ENCODE measurements around the gene HINT1. TPM values are rescaled to one million over a fixed set of nuclear protein-coding genes. Genes with fewer than 3 reads are reported as not detected.

Gene HINT1
- total and polyA plus RNA-seq, 9 of the 15 experiments (the other 6 are each of a cell fraction or from before 2014, with no cell fraction given): 296 to 1,027 (median 500) TPM

DNA sequence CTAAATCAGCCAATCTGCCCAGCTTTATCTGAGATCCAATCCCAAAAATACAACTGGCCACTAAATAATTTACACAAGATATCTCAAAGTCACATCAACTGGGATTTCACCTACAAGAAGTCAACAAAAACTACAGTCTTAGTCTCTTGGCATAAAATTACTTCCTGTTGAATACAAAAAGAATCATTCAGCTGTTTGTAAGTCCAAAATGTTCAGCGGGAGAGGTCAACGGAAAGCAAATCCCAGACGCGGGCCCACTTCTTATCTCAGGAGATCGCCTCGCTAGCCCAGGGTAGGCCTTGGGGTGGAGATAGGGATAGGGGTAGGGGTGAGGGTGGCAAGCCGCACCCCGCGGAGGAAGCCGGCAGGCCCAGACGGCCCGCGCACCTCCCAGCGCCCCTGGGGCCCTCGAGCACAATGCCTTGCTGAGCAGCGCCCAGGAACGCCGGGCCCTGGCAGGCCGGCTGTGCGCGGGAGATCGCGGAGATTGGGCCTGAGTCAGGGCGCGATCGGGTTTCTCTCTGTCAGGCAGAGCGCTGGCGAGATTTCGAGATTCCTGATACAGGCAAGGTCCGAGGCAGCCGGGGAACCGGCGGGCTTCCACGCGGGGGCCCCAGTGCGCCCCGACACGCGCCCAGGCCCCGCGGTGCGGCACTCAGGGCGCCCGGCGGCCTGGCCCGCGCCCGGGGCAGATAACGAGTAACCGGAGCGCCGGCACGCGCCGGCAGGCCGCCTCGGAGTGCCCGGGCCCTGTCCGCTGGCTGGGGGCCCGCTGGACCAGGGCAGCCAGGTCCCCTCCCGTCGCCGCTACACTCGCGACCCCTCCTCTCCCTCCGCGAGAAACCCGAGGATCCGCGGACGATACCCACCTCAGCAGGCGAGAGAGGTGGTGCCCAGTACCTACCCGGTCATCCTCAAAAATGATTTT, 601 bp downstream of the HINT1 start (continued):
- TF ChIP-seq, protein P1, sequence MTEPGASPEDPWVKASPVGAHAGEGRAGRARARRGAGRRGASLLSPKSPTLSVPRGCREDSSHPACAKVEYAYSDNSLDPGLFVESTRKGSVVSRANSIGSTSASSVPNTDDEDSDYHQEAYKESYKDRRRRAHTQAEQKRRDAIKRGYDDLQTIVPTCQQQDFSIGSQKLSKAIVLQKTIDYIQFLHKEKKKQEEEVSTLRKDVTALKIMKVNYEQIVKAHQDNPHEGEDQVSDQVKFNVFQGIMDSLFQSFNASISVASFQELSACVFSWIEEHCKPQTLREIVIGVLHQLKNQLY (CRISPR knock-in tag; conservative IDR thresholded peaks at IDR 0.05): 0 out of 4 replicates have a peak, but pooled peaks of 1 of the 2 experiments have one; percentile 54
- TF ChIP-seq GATAD2B (IDR thresholded peaks at IDR 0.05; ENCODE audit: borderline replicate concordance) (peak; percentile 94), SIN3B (IDR thresholded peaks at IDR 0.05; ENCODE audit: low read depth) (0 out of 2 replicates have a peak, but pooled peaks have one; percentile 25), ZNF282 (CRISPR knock-in tag; IDR thresholded peaks at IDR 0.05) (peak; percentile 53; the same call in 1 of the 2 replicates), ESRRB (CRISPR knock-in tag; IDR thresholded peaks at IDR 0.05; ENCODE audit: borderline replicate concordance) (no peak), PHF21A (IDR thresholded peaks at IDR 0.05; ENCODE audit: borderline replicate concordance, low read depth) (peak; percentile 72; the same call in 1 of the 2 replicates), MYC (IDR thresholded peaks at IDR 0.05; ENCODE audit: low read depth, low read length) (peak; percentile 61; the same call in 1 of the 2 replicates), MYC (CRISPR knock-in tag; IDR thresholded peaks at IDR 0.05; ENCODE audit: borderline replicate concordance, low read depth) (no peak), ATF1 (CRISPR knock-in tag; IDR thresholded peaks at IDR 0.05) (no peak), ATF1 (tag; IDR thresholded peaks at IDR 0.05) (peak; percentile 53), NR4A1 (CRISPR knock-in tag; IDR thresholded peaks at IDR 0.05) (peak; percentile 82; the same call in 1 of the 2 replicates), NR4A1 (tag; IDR thresholded peaks at IDR 0.05) (no peak)
- TF ChIP-seq, protein P2, sequence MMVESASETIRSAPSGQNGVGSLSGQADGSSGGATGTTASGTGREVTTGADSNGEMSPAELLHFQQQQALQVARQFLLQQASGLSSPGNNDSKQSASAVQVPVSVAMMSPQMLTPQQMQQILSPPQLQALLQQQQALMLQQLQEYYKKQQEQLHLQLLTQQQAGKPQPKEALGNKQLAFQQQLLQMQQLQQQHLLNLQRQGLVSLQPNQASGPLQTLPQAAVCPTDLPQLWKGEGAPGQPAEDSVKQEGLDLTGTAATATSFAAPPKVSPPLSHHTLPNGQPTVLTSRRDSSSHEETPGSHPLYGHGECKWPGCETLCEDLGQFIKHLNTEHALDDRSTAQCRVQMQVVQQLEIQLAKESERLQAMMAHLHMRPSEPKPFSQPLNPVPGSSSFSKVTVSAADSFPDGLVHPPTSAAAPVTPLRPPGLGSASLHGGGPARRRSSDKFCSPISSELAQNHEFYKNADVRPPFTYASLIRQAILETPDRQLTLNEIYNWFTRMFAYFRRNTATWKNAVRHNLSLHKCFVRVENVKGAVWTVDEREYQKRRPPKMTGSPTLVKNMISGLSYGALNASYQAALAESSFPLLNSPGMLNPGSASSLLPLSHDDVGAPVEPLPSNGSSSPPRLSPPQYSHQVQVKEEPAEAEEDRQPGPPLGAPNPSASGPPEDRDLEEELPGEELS (CRISPR knock-in tag; IDR thresholded peaks at IDR 0.05; ENCODE audit: borderline replicate concordance): no peak; the same call in 1 of the 2 replicates
- TF ChIP-seq, protein P3, sequence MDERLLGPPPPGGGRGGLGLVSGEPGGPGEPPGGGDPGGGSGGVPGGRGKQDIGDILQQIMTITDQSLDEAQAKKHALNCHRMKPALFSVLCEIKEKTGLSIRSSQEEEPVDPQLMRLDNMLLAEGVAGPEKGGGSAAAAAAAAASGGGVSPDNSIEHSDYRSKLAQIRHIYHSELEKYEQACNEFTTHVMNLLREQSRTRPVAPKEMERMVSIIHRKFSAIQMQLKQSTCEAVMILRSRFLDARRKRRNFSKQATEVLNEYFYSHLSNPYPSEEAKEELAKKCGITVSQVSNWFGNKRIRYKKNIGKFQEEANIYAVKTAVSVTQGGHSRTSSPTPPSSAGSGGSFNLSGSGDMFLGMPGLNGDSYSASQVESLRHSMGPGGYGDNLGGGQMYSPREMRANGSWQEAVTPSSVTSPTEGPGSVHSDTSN (CRISPR knock-in tag; IDR thresholded peaks at IDR 0.05; ENCODE audit: low read depth): no peak
- TF ChIP-seq, protein P3 (tag; conservative IDR thresholded peaks at IDR 0.05; ENCODE audit: low read depth): no peak
- TF ChIP-seq, protein P4, sequence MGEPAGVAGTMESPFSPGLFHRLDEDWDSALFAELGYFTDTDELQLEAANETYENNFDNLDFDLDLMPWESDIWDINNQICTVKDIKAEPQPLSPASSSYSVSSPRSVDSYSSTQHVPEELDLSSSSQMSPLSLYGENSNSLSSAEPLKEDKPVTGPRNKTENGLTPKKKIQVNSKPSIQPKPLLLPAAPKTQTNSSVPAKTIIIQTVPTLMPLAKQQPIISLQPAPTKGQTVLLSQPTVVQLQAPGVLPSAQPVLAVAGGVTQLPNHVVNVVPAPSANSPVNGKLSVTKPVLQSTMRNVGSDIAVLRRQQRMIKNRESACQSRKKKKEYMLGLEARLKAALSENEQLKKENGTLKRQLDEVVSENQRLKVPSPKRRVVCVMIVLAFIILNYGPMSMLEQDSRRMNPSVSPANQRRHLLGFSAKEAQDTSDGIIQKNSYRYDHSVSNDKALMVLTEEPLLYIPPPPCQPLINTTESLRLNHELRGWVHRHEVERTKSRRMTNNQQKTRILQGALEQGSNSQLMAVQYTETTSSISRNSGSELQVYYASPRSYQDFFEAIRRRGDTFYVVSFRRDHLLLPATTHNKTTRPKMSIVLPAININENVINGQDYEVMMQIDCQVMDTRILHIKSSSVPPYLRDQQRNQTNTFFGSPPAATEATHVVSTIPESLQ (CRISPR knock-in tag; IDR thresholded peaks at IDR 0.05): peak; percentile 88; the same call in 1 of the 2 replicates
- TF ChIP-seq, protein P5, sequence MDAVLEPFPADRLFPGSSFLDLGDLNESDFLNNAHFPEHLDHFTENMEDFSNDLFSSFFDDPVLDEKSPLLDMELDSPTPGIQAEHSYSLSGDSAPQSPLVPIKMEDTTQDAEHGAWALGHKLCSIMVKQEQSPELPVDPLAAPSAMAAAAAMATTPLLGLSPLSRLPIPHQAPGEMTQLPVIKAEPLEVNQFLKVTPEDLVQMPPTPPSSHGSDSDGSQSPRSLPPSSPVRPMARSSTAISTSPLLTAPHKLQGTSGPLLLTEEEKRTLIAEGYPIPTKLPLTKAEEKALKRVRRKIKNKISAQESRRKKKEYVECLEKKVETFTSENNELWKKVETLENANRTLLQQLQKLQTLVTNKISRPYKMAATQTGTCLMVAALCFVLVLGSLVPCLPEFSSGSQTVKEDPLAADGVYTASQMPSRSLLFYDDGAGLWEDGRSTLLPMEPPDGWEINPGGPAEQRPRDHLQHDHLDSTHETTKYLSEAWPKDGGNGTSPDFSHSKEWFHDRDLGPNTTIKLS (IDR thresholded peaks at IDR 0.05; ENCODE audit: borderline replicate concordance, low read depth): peak; percentile 23; the same call in 1 of the 2 replicates

Data from K562 (cell line).